ENCODE measurements around the gene NDUFB3.
A peak's percentile ranks its signal among the peaks of the same experiment; 100 is the strongest.

The NDUFB3 gene

DNA sequence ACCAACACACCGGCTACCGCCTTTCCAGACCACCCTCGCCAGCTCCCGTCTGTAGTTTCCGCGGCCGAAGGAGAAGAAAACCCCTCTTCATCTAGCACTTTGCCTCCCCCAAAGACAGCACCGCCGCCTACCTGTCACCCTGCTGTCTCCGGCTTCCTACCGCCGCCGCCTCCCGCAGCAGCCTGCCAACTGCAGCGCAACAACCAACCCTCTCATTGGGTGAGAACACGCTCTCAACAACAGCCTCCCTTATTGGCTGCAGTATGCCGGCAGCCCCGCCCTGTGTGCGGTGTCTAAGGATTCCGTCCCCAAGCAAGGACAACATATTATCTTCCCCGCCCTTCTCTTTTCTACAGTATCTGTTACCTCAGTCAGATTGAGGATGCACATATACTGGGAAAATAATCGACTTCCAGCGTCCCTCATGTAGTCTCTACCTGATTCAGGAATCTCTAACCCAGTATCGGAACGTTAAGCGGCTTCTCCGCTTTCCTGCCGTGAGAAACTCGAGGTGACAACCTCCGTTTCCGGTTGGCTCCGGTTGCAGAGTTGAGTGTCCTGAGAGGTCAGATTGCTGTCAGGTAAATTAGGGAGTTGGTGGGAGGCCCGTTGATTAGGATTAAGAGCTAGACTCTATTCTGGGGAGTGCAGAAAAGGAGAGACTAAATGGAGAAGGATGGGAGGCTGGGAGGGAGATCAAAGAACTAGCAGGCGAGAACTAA is at the start of gene NDUFB3, which contains the start of gene HYCC2 (continued):
- TF ChIP-seq, protein P1, sequence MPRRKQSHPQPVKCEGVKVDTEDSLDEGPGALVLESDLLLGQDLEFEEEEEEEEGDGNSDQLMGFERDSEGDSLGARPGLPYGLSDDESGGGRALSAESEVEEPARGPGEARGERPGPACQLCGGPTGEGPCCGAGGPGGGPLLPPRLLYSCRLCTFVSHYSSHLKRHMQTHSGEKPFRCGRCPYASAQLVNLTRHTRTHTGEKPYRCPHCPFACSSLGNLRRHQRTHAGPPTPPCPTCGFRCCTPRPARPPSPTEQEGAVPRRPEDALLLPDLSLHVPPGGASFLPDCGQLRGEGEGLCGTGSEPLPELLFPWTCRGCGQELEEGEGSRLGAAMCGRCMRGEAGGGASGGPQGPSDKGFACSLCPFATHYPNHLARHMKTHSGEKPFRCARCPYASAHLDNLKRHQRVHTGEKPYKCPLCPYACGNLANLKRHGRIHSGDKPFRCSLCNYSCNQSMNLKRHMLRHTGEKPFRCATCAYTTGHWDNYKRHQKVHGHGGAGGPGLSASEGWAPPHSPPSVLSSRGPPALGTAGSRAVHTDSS (tag by site-specific recombination; IDR thresholded peaks at IDR 0.05) = no peak
- TF ChIP-seq ZNF521 (tag by site-specific recombination; IDR thresholded peaks at IDR 0.05) (no peak), ZFP69B (tag by site-specific recombination; IDR thresholded peaks at IDR 0.05) (peak; percentile 41; the same call in 1 of the 2 replicates), ZNF510 (tag by site-specific recombination; IDR thresholded peaks at IDR 0.05; ENCODE audit: insufficient replicate concordance) (no peak), ZNF324 (tag by site-specific recombination; IDR thresholded peaks at IDR 0.05) (peak; percentile 90), ZNF133 (tag by site-specific recombination; IDR thresholded peaks at IDR 0.05) (no peak), ZNF114 (tag by site-specific recombination; IDR thresholded peaks at IDR 0.05) (no peak), ZNF600 (tag by site-specific recombination; IDR thresholded peaks at IDR 0.05) (peak; percentile 61; the same call in 1 of the 2 replicates), ZNF335 (tag by site-specific recombination; conservative IDR thresholded peaks at IDR 0.05) (peak; percentile 77), ZNF37A (tag by site-specific recombination; IDR thresholded peaks at IDR 0.05) (no peak), YY2 (tag by site-specific recombination; IDR thresholded peaks at IDR 0.05) (no peak; the same call in 1 of the 2 replicates), SALL2 (tag by site-specific recombination; IDR thresholded peaks at IDR 0.05; ENCODE audit: borderline replicate concordance) (no peak), ZFP3 (tag by site-specific recombination; IDR thresholded peaks at IDR 0.05; ENCODE audit: low read depth) (no peak), ZNF10 (tag by site-specific recombination; IDR thresholded peaks at IDR 0.05) (no peak), OSR2 (tag by site-specific recombination; IDR thresholded peaks at IDR 0.05) (peak; percentile 57; the same call in 1 of the 2 replicates), EGR2 (tag by site-specific recombination; IDR thresholded peaks at IDR 0.05; ENCODE audit: low read depth) (peak; percentile 62), ZNF629 (tag by site-specific recombination; IDR thresholded peaks at IDR 0.05) (peak; percentile 78), ZNF596 (tag by site-specific recombination; IDR thresholded peaks at IDR 0.05) (no peak), SP2 (tag by site-specific recombination; IDR thresholded peaks at IDR 0.05) (peak; percentile 84), ZNF776 (tag by site-specific recombination; IDR thresholded peaks at IDR 0.05; ENCODE audit: borderline replicate concordance) (no peak), ZNF530 (tag by site-specific recombination; IDR thresholded peaks at IDR 0.05; ENCODE audit: low read depth) (no peak), ZNF423 (tag by site-specific recombination; IDR thresholded peaks at IDR 0.05) (no peak), ZNF16 (tag by site-specific recombination; IDR thresholded peaks at IDR 0.05; ENCODE audit: low read depth) (no peak), KLF1 (tag by site-specific recombination; IDR thresholded peaks at IDR 0.05) (peak; percentile 43), ZNF830 (tag by site-specific recombination; IDR thresholded peaks at IDR 0.05; ENCODE audit: low read depth) (no peak)
- TF ChIP-seq, protein P2, sequence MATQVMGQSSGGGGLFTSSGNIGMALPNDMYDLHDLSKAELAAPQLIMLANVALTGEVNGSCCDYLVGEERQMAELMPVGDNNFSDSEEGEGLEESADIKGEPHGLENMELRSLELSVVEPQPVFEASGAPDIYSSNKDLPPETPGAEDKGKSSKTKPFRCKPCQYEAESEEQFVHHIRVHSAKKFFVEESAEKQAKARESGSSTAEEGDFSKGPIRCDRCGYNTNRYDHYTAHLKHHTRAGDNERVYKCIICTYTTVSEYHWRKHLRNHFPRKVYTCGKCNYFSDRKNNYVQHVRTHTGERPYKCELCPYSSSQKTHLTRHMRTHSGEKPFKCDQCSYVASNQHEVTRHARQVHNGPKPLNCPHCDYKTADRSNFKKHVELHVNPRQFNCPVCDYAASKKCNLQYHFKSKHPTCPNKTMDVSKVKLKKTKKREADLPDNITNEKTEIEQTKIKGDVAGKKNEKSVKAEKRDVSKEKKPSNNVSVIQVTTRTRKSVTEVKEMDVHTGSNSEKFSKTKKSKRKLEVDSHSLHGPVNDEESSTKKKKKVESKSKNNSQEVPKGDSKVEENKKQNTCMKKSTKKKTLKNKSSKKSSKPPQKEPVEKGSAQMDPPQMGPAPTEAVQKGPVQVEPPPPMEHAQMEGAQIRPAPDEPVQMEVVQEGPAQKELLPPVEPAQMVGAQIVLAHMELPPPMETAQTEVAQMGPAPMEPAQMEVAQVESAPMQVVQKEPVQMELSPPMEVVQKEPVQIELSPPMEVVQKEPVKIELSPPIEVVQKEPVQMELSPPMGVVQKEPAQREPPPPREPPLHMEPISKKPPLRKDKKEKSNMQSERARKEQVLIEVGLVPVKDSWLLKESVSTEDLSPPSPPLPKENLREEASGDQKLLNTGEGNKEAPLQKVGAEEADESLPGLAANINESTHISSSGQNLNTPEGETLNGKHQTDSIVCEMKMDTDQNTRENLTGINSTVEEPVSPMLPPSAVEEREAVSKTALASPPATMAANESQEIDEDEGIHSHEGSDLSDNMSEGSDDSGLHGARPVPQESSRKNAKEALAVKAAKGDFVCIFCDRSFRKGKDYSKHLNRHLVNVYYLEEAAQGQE (tag by site-specific recombination; IDR thresholded peaks at IDR 0.05) = peak; percentile 24; the same call in 1 of the 2 replicates
- TF ChIP-seq, protein P3, sequence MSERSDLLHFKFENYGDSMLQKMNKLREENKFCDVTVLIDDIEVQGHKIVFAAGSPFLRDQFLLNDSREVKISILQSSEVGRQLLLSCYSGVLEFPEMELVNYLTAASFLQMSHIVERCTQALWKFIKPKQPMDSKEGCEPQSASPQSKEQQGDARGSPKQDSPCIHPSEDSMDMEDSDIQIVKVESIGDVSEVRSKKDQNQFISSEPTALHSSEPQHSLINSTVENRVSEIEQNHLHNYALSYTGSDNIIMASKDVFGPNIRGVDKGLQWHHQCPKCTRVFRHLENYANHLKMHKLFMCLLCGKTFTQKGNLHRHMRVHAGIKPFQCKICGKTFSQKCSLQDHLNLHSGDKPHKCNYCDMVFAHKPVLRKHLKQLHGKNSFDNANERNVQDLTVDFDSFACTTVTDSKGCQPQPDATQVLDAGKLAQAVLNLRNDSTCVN (tag by site-specific recombination; optimal IDR thresholded peaks at IDR 0.05) = no peak
- TF ChIP-seq, protein P4, sequence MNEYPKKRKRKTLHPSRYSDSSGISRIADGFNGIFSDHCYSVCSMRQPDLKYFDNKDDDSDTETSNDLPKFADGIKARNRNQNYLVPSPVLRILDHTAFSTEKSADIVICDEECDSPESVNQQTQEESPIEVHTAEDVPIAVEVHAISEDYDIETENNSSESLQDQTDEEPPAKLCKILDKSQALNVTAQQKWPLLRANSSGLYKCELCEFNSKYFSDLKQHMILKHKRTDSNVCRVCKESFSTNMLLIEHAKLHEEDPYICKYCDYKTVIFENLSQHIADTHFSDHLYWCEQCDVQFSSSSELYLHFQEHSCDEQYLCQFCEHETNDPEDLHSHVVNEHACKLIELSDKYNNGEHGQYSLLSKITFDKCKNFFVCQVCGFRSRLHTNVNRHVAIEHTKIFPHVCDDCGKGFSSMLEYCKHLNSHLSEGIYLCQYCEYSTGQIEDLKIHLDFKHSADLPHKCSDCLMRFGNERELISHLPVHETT (tag by site-specific recombination; IDR thresholded peaks at IDR 0.05) = peak; percentile 95
- TF ChIP-seq, protein P5, sequence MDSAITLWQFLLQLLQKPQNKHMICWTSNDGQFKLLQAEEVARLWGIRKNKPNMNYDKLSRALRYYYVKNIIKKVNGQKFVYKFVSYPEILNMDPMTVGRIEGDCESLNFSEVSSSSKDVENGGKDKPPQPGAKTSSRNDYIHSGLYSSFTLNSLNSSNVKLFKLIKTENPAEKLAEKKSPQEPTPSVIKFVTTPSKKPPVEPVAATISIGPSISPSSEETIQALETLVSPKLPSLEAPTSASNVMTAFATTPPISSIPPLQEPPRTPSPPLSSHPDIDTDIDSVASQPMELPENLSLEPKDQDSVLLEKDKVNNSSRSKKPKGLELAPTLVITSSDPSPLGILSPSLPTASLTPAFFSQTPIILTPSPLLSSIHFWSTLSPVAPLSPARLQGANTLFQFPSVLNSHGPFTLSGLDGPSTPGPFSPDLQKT (IDR thresholded peaks at IDR 0.05; ENCODE audit: borderline replicate concordance, low read depth, low read length) = peak; percentile 81
- TF ChIP-seq, protein P6, sequence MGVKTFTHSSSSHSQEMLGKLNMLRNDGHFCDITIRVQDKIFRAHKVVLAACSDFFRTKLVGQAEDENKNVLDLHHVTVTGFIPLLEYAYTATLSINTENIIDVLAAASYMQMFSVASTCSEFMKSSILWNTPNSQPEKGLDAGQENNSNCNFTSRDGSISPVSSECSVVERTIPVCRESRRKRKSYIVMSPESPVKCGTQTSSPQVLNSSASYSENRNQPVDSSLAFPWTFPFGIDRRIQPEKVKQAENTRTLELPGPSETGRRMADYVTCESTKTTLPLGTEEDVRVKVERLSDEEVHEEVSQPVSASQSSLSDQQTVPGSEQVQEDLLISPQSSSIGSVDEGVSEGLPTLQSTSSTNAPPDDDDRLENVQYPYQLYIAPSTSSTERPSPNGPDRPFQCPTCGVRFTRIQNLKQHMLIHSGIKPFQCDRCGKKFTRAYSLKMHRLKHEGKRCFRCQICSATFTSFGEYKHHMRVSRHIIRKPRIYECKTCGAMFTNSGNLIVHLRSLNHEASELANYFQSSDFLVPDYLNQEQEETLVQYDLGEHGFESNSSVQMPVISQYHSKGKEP (tag by site-specific recombination; IDR thresholded peaks at IDR 0.05) = no peak

Data from HEK293 (cell line).